Effector CD4-positive, alpha-beta T cell (primary cell): ENCODE results near the gene DHX29.
"Not testable (repeated sequence)": the region's sequence is repeated elsewhere in the genome, so short reads cannot be mapped to it uniquely, and the experiment has no call there.

Source experiments
- DNase-seq: peaks from one replicate; pipeline ENCODE4 v3.0.0-alpha.2; 2020
- total RNA-seq: gene quantifications from one replicate; lab custom pipeline; 2026; lab: John Stamatoyannopoulos, UW

DHX29 gene
- 42.8 reads per million, percentile 65 among the genes with 10 or more reads in this experiment for total RNA-seq

- peak; percentile 86 for DNase-seq
These were observed at the start of gene DHX29, which contains the start of gene MTREX for GRCh38 chr5:55307383-55308253. Gene DHX29, minus strand, starts transcription at chr5:55307694. Its CDS starts 121 bp downstream, at chr5:55307573. Gene MTREX, plus strand, starts transcription at chr5:55307989. Its CDS starts 25 bp downstream, at chr5:55308014.

GRCh38 chr5:55356896-55357295 is 49.4 kb upstream of the DHX29 start:
- no peak for DNase-seq

- no peak for DNase-seq
These were observed 43.3 kb upstream of the DHX29 start for GRCh38 chr5:55350754-55351153.

GRCh38 chr5:55347786-55348185 is 40.3 kb upstream of the DHX29 start:
- no peak for DNase-seq

- DNase-seq: no peak
These were observed 37.8 kb upstream of the DHX29 start for GRCh38 chr5:55345327-55345726.

GRCh38 chr5:55344392-55344992 is 37.0 kb upstream of the DHX29 start:
- peak; percentile 49 for DNase-seq

- no peak for DNase-seq
These were observed 36.1 kb upstream of the DHX29 start for GRCh38 chr5:55343609-55344008.

- DNase-seq: no peak
These were observed 35.6 kb upstream of the DHX29 start for GRCh38 chr5:55343107-55343506.

GRCh38 chr5:55338810-55339243 is 31.3 kb upstream of the DHX29 start:
- DNase-seq: no peak

- no peak for DNase-seq
These were observed 30.7 kb upstream of the DHX29 start for GRCh38 chr5:55338092-55338613.

GRCh38 chr5:55333811-55334210 is 26.3 kb upstream of the DHX29 start:
- no peak for DNase-seq

GRCh38 chr5:55333017-55333416 is 25.5 kb upstream of the DHX29 start:
- DNase-seq: no peak

- no peak for DNase-seq
These were observed 23.8 kb upstream of the DHX29 start for GRCh38 chr5:55331321-55331720.

GRCh38 chr5:55327281-55327680 is 19.8 kb upstream of the DHX29 start:
- no peak for DNase-seq

GRCh38 chr5:55325621-55326020 is 18.1 kb upstream of the DHX29 start:
- DNase-seq: no peak

- DNase-seq: no peak
These were observed 17.4 kb upstream of the DHX29 start for GRCh38 chr5:55324815-55325418.

GRCh38 chr5:55324006-55324405 is 16.5 kb upstream of the DHX29 start:
- DNase-seq: no peak

GRCh38 chr5:55320571-55320970 is 13.1 kb upstream of the DHX29 start:
- no peak for DNase-seq

GRCh38 chr5:55319491-55319890 is 12.0 kb upstream of the DHX29 start:
- no peak for DNase-seq

- not testable (repeated sequence) for DNase-seq
These were observed 10.7 kb upstream of the DHX29 start for GRCh38 chr5:55318237-55318636.

- DNase-seq: no peak
These were observed 9.3 kb upstream of the DHX29 start for GRCh38 chr5:55316837-55317236.

GRCh38 chr5:55316289-55316688 is 8.8 kb upstream of the DHX29 start:
- no peak for DNase-seq
